Lower leg skin (tissue), 4 donors: ENCODE results near the gene DDX1. TPM values are rescaled to one million over a fixed set of nuclear protein-coding genes. Genes with fewer than 3 reads are reported as not detected.

Experiments used
- DNase-seq, 2 donors: peaks; one replicate each; pipeline ENCODE4 v3.0.0-alpha.2; 2019; ENCODE audit warnings: low spot score in 2 of 2
- H3K4me3 ChIP-seq: fragments of 200-600 bp; sonication (generic); 2 replicates; pipeline ENCODE4 v1.5.1; 2017; ENCODE audit warnings: mild to moderate bottlenecking, low read depth; ENCODE audit not compliant: poor library complexity, severe bottlenecking
- CTCF ChIP-seq, 3 donors: fragments of 450-650 bp; IDR thresholded peaks; one replicate each; pipeline ENCODE4 v1.5.1; 2016; ENCODE audit warnings: antibody characterized with exemption in 3 of 3, mild to moderate bottlenecking in 3 of 3, moderate library complexity in 2 of 3
- POLR2A ChIP-seq, 2 donors: fragments of 450-650 bp; IDR thresholded peaks; one replicate each; pipeline ENCODE4 v1.6.1; 2016 to 2017; ENCODE audit warnings: antibody characterized with exemption in 2 of 2, mild to moderate bottlenecking in 1 of 2, moderate library complexity in 1 of 2
- WGBS, 2 donors: methylation state at CpG; one replicate each; pipeline ENCODE4 v1.1.5; 2018; 5-methylcytosine and 5-hydroxymethylcytosine counted together
- intact Hi-C: fragments of 100-400 bp; cut with DNase I; formaldehyde crosslinking; loops from one replicate; pipeline ENCODE4 v1.15.0; 2023; ENCODE audit warnings: low total_unique reads
- total RNA-seq, 4 donors: library from RNA; depleted of rRNA; stranded (reverse); fragments of >200 nt; gene quantifications; one replicate each; pipeline ENCODE4 v1.1.0, GENCODE V29; 2016

Gene DDX1
- total RNA-seq, 4 donors from 2014 or later, result 38.8 to 55.5 (median 44.4) TPM

GRCh38 chr2:15560988-15561573, 30.6 kb upstream of the DDX1 start, which contains the start of gene NBAS:
Gene NBAS, minus strand, starts transcription at chr2:15561334. Its CDS starts 30 bp downstream, at chr2:15561304.
- DNase-seq, result peak; percentile 85 to 96
- peak within 1 kb of the TSS; percentile 96 for H3K4me3 ChIP-seq
- TF ChIP-seq CTCF (IDR thresholded peaks at IDR 0.05) (no peak), POLR2A (IDR thresholded peaks at IDR 0.05) (no peak)
- 1% methylated on average over 28 to 30 of the region's 30 CpGs for WGBS, 2 donors
- intact Hi-C loops, result no loop called here

- 5 to 6% methylated on average over 13 of the region's 13 CpGs for WGBS, 2 donors
- no peak for DNase-seq
Observed at GRCh38 chr2:15561574-15562344, 29.9 kb upstream of the DDX1 start.

GRCh38 chr2:15562354-15563031, 29.2 kb upstream of the DDX1 start:
- intact Hi-C loops, result no loop called here
- DNase-seq, result no peak
- WGBS, 2 donors, result 79 to 81% methylated on average over 6 of the region's 6 CpGs
- TF ChIP-seq POLR2A (IDR thresholded peaks at IDR 0.05) (no peak), CTCF (IDR thresholded peaks at IDR 0.05) (no peak)
- no peak overlapping the region for H3K4me3 ChIP-seq

More at GRCh38 chr2:15561574-15562344, 29.9 kb upstream of the DDX1 start:
- TF ChIP-seq CTCF (IDR thresholded peaks at IDR 0.05), result no peak
- no peak for TF ChIP-seq POLR2A (IDR thresholded peaks at IDR 0.05)
- peak overlapping the region; percentile 96 for H3K4me3 ChIP-seq
- intact Hi-C loops, result no loop called here

GRCh38 chr2:15563227-15564100, 28.2 kb upstream of the DDX1 start:
- WGBS, 2 donors, result 74 to 76% methylated on average over 9 of the region's 9 CpGs
- no peak for DNase-seq
- intact Hi-C loops, result no loop called here
- TF ChIP-seq CTCF (IDR thresholded peaks at IDR 0.05) (no peak), POLR2A (IDR thresholded peaks at IDR 0.05) (no peak)
- H3K4me3 ChIP-seq, result no peak overlapping the region

- WGBS, 2 donors, result 81 to 82% methylated on average over 3 of the region's 3 CpGs
- TF ChIP-seq CTCF (IDR thresholded peaks at IDR 0.05) (no peak), POLR2A (IDR thresholded peaks at IDR 0.05) (no peak)
- no peak overlapping the region for H3K4me3 ChIP-seq
- intact Hi-C loops, result no loop called here
- no peak for DNase-seq
Observed at GRCh38 chr2:15565392-15565791, 26.3 kb upstream of the DDX1 start.
